LNCaP clone FGC (cell line): ENCODE results near the gene ARHGEF6.

Experiments
- DNase-seq: peaks from one replicate; pipeline ENCODE4 v3.0.0-alpha.2; 2011; ENCODE audit warnings: low read depth
- H3K4me3 ChIP-seq: 2 replicates; pipeline ENCODE4 v1.5.1; 2011; ENCODE audit warnings: mild to moderate bottlenecking, low read depth, low read length, control low read depth
- CTCF ChIP-seq: IDR thresholded peaks from 2 replicates; pipeline ENCODE4 v1.5.1; 2012; ENCODE audit warnings: mild to moderate bottlenecking; ENCODE audit not compliant: control insufficient read depth, insufficient read depth; ENCODE audit errors: extremely low read depth

Gene ARHGEF6

GRCh38 chrX:136768469-136769084, 12.2 kb downstream of the ARHGEF6 start:
- no peak for TF ChIP-seq CTCF
- no peak overlapping the region for H3K4me3 ChIP-seq
- no peak for DNase-seq

GRCh38 chrX:136767104-136767941, 13.4 kb downstream of the ARHGEF6 start:
- peak; percentile 30 for DNase-seq
- H3K4me3 ChIP-seq = peak overlapping the region; percentile 52
- 0 out of 2 replicates have a peak, but pooled peaks have one; percentile 20 for TF ChIP-seq CTCF

- peak overlapping the region; percentile 52 for H3K4me3 ChIP-seq
- no peak for DNase-seq
- TF ChIP-seq CTCF = no peak
These were observed 14.0 kb downstream of the ARHGEF6 start for GRCh38 chrX:136766785-136767103.

GRCh38 chrX:136765821-136766356, 14.8 kb downstream of the ARHGEF6 start:
- H3K4me3 ChIP-seq = no peak overlapping the region
- DNase-seq = no peak
- no peak for TF ChIP-seq CTCF

- DNase-seq = no peak
- TF ChIP-seq CTCF = no peak
- H3K4me3 ChIP-seq = no peak overlapping the region
These were observed 16.5 kb downstream of the ARHGEF6 start for GRCh38 chrX:136764206-136764605.

GRCh38 chrX:136762820-136763452, 17.8 kb downstream of the ARHGEF6 start:
- DNase-seq = no peak
- H3K4me3 ChIP-seq = no peak overlapping the region
- no peak for TF ChIP-seq CTCF
